ENCODE data around the gene GRPEL1. TPM values are rescaled to one million over a fixed set of nuclear protein-coding genes. Genes with fewer than 3 reads are reported as not detected.

Gene GRPEL1
- total and polyA plus RNA-seq, 9 of the 15 experiments (the other 6 are each of a cell fraction or from before 2014, with no cell fraction given) = 43.4 to 192 (median 86.6) TPM

DNA sequence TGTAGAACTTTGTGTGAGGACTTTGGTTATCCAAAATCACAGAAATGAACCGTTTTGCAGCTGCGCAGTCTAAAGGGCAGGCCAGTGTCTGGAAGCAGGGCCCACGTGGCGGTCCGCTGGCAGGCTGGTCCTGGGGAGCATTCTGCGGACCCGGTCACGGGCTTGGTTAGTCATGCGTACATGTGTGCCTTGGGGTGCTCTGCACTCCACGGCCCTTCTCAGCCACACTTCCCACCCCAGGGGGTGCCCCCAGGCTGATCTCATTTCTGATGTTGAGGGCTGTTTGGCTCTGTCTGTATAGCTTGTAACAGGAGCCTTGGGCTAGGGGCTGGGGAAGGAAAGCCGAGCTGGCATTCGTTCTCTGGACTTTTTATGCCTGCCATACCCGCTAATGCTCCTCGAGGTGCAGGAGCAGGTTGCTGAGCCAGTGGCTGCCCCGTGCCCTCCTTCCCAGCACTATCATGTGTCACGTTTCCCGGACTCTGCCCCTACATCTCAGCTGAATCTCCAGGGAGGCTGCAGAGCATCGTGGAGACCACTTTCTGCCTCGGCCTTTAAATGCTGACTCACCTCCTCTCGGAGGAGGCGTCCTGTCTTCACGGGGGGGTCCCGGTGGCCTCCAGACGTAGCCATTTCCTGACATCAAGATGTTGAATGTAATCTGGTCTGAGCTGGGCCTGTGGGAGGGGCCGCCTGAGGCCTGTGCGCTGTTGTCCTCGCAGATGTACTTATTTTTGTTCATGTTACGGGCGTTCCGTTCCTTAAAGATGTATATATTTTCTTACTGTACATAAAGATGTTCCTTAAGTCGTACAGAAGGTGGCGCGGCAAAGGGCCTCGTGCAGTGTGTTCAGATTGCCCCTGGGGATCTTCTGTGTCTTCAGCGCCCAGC is 36.1 kb downstream of the GRPEL1 start:
- Histone ChIP-seq H3K4me3 (no peak overlapping the region), H3K27me3 (ENCODE audit: control insufficient read depth in 2 of 2, insufficient read depth in 2 of 2, low read length in 2 of 2) (no peaks in the 10 kb centered on the region), H3K79me2 (ENCODE audit: control insufficient read depth, insufficient read depth, low read length) (no peaks in the 10 kb centered on the region), H3K27ac (ENCODE audit: extremely low read depth, low read depth, low read length) (peak overlapping the region; percentile 80), H2AFZ (ENCODE audit: low read depth, low read length) (peak overlapping the region; percentile 63), H3K9me1 (ENCODE audit: control insufficient read depth, insufficient read depth, low read length) (peaks cover 3% of the 10 kb centered on the region), H3K9ac (ENCODE audit: insufficient read depth in 1 of 2, low read depth in 2 of 2, low read length in 2 of 2) (peak overlapping the region; percentile 45 to 76; a peak in 3 of 4 replicates), H3K4me1 (replicated peaks in 1 of 2; ENCODE audit: control insufficient read depth in 2 of 2, insufficient read depth in 2 of 2, low read length in 2 of 2) (peaks cover 14 to 35% of the 10 kb centered on the region in 2 experiments), H3K9me3 (replicated peaks; ENCODE audit: control insufficient read depth, insufficient read depth, low read depth, low read length) (no peaks in the 10 kb centered on the region), H3K4me2 (ENCODE audit: insufficient read depth, low read length) (peak overlapping the region; percentile 55), H3K36me3 (ENCODE audit: control insufficient read depth, insufficient read depth, low read length) (peaks cover 64% of the 10 kb centered on the region), H4K20me1 (replicated peaks; ENCODE audit: control insufficient read depth, insufficient read depth, low read length) (no peaks in the 10 kb centered on the region)
- peak; percentile 100 for FAIRE-seq
- BruUV-seq (replicated peaks) = no TSS peak
- CTCF ChIA-PET (ENCODE audit: low intra/inter-chr PET ratio) = no interaction called here
- intact Hi-C loops (cut with micrococcal nuclease) (loop anchor here (1.0 kb wide), 1 partner anchor 36 kb away; the partner anchor contains the start of gene GRPEL1), in situ Hi-C loops (cut with MboI) (no loop called here)
- peak; percentile 87 to 93 (median 90) for DNase-seq (ENCODE audit: extremely low read depth in 1 of 4, low spot score in 3 of 4)
- POLR2A ChIA-PET = interaction anchor here (0.6 to 1.2 kb wide), 5 partner anchors 11 to 299 kb away, joined by 3 read pairs; partner anchors contain the start of gene GRPEL1
- ATAC-seq = peak; percentile 94
- WGBS (ENCODE audit: insufficient coverage, low coverage, missing lambda C conversion rate) = 33% methylated on average over 34 of the region's 35 CpGs
- TF ChIP-seq FOXP4 (CRISPR knock-in tag; IDR thresholded peaks at IDR 0.05; ENCODE audit: borderline replicate concordance) = no peak
- TF ChIP-seq, protein P1, sequence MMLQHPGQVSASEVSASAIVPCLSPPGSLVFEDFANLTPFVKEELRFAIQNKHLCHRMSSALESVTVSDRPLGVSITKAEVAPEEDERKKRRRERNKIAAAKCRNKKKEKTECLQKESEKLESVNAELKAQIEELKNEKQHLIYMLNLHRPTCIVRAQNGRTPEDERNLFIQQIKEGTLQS (IDR thresholded peaks at IDR 0.05) = peak; percentile 77
- TF ChIP-seq, protein P1 (CRISPR knock-in tag; conservative IDR thresholded peaks at IDR 0.05) = no peak
- peak; percentile 78 for TF ChIP-seq EP400 (IDR thresholded peaks at IDR 0.05)
- no peak for TF ChIP-seq ELF1 (tag; IDR thresholded peaks at IDR 0.05)
- TF ChIP-seq ZFX (CRISPR knock-in tag; IDR thresholded peaks at IDR 0.05) = peak; percentile 74
- TF ChIP-seq CTBP1 (IDR thresholded peaks at IDR 0.05; ENCODE audit: borderline replicate concordance) = peak; percentile 77; the same call in 1 of the 2 replicates
- TF ChIP-seq, protein P2, sequence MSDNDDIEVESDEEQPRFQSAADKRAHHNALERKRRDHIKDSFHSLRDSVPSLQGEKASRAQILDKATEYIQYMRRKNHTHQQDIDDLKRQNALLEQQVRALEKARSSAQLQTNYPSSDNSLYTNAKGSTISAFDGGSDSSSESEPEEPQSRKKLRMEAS (CRISPR knock-in tag; IDR thresholded peaks at IDR 0.05) = peak; percentile 64
- no peak for TF ChIP-seq MECOM (CRISPR knock-in tag; IDR thresholded peaks at IDR 0.05)
- TF ChIP-seq SMARCE1 (IDR thresholded peaks at IDR 0.05) = peak; percentile 78; the same call in 1 of the 2 replicates
- TF ChIP-seq SMC3 (conservative IDR thresholded peaks at IDR 0.05; ENCODE audit: insufficient read depth, low read depth, low read length) = 0 out of 2 replicates have a peak, but pooled peaks have one; percentile 13
- peak; percentile 63 for TF ChIP-seq POLR2AphosphoS5 (IDR thresholded peaks at IDR 0.05; ENCODE audit: control insufficient read depth, insufficient read depth, low read depth, low read length)
- TF ChIP-seq RCOR1 (IDR thresholded peaks at IDR 0.05; ENCODE audit: borderline replicate concordance in 1 of 2, low read depth in 2 of 2, low read length in 2 of 2) = peak in 1 of 2 experiments; percentile 70; a peak in 2 of 4 replicates

All from K562 (cell line).